Measurements from ENCODE around the gene CNTN5. TPM values are rescaled to one million over a fixed set of nuclear protein-coding genes. Genes with fewer than 3 reads are reported as not detected.

CNTN5 gene
- total RNA-seq, 2 donors from 2014 or later = not detected

DNA sequence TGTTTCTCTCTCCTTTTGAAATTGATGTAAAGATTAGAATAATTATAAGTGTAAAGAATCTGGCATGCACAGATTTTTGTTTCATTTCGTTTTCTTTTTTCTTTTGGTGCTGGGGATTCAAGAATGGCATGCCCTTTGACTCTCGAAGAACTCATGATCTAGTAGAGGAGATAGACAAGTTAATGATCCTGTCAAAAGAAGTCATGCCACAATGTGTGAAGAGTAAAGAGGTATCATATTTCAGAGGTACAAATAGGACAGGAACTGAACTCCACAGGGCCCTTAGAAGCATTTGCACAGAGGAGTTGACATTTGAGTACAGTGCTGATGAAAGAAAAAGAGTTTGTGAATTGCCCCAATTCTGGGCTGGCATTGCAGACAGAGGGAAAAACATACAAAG is 958.3 kb downstream of the CNTN5 start:
- Histone ChIP-seq H3K27ac (no peak overlapping the region), H3K9me3 (no peaks in the 10 kb centered on the region), H3K9ac (ENCODE audit: low read depth in 2 of 2, low read length in 2 of 2) (no peak overlapping the region), H3K4me1 (no peaks in the 10 kb centered on the region), H3K27me3 (no peaks in the 10 kb centered on the region), H3K36me3 (no peaks in the 10 kb centered on the region), H3K4me3 (no peak overlapping the region)
- no peak for DNase-seq
- intact Hi-C loops (cut with DNase I) = no loop called here
- TF ChIP-seq, protein P1, sequence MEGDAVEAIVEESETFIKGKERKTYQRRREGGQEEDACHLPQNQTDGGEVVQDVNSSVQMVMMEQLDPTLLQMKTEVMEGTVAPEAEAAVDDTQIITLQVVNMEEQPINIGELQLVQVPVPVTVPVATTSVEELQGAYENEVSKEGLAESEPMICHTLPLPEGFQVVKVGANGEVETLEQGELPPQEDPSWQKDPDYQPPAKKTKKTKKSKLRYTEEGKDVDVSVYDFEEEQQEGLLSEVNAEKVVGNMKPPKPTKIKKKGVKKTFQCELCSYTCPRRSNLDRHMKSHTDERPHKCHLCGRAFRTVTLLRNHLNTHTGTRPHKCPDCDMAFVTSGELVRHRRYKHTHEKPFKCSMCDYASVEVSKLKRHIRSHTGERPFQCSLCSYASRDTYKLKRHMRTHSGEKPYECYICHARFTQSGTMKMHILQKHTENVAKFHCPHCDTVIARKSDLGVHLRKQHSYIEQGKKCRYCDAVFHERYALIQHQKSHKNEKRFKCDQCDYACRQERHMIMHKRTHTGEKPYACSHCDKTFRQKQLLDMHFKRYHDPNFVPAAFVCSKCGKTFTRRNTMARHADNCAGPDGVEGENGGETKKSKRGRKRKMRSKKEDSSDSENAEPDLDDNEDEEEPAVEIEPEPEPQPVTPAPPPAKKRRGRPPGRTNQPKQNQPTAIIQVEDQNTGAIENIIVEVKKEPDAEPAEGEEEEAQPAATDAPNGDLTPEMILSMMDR (IDR thresholded peaks at IDR 0.05) = no peak

DNA sequence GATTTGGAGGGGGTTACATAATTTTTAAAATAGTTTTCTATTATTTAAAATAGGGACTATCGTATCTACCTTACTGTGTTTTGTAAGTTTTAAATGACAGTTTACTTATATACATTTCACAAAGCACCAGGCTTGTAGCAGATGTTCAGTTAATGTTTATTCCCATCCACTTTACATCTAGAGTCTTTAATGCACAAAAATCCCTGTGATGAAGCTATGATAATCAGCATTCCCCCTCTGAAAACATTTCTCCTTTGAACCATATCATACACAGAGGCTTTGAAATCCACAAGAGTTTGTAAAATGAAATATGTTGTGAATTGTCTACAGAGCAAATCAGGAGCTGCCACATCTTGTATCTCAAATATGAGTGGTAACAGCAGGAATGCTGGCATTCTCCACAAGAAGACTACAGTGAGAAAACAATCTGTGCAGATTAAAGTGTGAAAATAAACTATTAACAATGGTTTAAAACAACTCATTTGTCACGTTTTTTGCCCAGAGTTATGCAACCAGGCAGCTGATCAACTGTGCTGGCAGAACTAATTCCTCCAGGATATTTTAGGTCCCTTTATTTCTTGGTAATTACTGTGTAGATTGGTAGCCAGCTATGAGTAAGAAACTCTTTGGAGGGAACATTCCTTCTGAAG is 967.2 kb downstream of the CNTN5 start:
- no peaks in the 10 kb centered on the region for H3K9me3 ChIP-seq
- TF ChIP-seq, protein P1 (IDR thresholded peaks at IDR 0.05) = no peak
- DNase-seq = no peak
- no peaks in the 10 kb centered on the region for H3K27me3 ChIP-seq
- no peaks in the 10 kb centered on the region for H3K4me1 ChIP-seq
- intact Hi-C loops (cut with DNase I) = no loop called here
- no peak overlapping the region for H3K4me3 ChIP-seq
- no peak overlapping the region for H3K9ac ChIP-seq (ENCODE audit: low read depth in 2 of 2, low read length in 2 of 2)
- H3K27ac ChIP-seq = no peak overlapping the region
- no peaks in the 10 kb centered on the region for H3K36me3 ChIP-seq

DNA sequence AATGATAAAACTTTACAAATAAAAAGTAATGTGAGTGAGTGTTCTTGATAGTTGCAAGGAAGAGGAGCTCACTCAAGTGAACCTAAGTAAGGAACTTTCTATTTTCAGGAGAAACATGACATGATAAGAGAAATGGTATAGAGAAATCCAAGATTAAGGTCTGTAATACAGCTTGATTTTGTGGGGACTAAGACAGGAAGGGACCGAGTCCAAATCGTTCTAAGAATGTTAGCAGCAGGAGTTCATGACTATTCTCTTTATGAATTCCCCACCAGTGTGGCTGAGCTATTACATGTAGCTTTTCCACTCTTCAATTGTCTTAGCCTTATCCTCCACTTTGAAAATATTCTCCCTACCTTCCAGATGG is 967.7 kb downstream of the CNTN5 start:
- Histone ChIP-seq H3K9me3 (no peaks in the 10 kb centered on the region), H3K36me3 (no peaks in the 10 kb centered on the region), H3K27ac (no peak overlapping the region), H3K9ac (ENCODE audit: low read depth in 2 of 2, low read length in 2 of 2) (no peak overlapping the region), H3K27me3 (no peaks in the 10 kb centered on the region), H3K4me3 (no peak overlapping the region), H3K4me1 (no peaks in the 10 kb centered on the region)
- TF ChIP-seq, protein P1 (IDR thresholded peaks at IDR 0.05) = no peak
- no peak for DNase-seq
- intact Hi-C loops (cut with DNase I) = no loop called here

DNA sequence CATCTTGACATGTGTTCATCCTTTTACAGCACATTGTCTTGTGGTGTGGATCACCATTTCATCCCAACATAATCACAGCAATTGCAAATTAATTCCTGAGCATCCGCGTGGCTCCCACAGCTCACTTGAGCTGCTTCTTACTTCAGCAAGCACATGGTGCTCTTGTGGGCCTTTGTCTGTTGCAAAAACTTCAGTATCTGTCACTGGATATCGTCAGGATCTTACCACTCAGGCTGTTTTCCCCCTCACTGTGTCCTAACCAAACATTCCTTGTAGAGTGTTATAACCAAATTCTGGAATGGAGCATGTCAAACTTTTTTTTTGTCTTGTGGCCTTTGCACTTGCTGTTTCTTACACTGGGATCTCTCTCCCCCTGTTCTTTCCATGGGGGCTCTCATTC is 983.2 kb downstream of the CNTN5 start:
- Histone ChIP-seq H3K27me3 (no peaks in the 10 kb centered on the region), H3K9me3 (no peaks in the 10 kb centered on the region), H3K9ac (ENCODE audit: low read depth in 2 of 2, low read length in 2 of 2) (no peak overlapping the region), H3K27ac (no peak overlapping the region), H3K4me1 (no peaks in the 10 kb centered on the region), H3K36me3 (no peaks in the 10 kb centered on the region), H3K4me3 (no peak overlapping the region)
- no peak for DNase-seq
- TF ChIP-seq, protein P1 (IDR thresholded peaks at IDR 0.05) = no peak
- intact Hi-C loops (cut with DNase I) = no loop called here

DNA sequence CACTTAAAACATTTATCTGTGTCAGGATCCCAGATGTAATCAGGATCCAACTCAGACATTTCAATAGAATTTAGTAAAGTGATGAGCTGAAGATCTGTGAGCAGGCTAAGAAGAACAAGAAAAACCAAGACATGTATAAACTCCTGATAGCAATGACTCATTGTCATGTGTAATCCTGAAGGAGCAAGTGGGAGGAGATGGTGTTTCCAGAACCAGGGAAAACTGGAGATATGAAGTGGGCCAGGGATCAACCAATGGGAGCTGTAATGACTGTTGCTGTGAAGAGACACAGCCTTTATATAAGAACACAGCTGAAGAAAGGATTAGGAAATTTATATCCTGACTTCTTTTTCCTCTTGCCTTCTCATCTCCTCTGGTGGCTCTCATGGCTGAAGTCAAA is 983.8 kb downstream of the CNTN5 start:
- Histone ChIP-seq H3K4me1 (no peaks in the 10 kb centered on the region), H3K27ac (no peak overlapping the region), H3K27me3 (no peaks in the 10 kb centered on the region), H3K9me3 (no peaks in the 10 kb centered on the region), H3K9ac (ENCODE audit: low read depth in 2 of 2, low read length in 2 of 2) (no peak overlapping the region), H3K4me3 (no peak overlapping the region), H3K36me3 (no peaks in the 10 kb centered on the region)
- no peak for DNase-seq
- TF ChIP-seq, protein P1 (IDR thresholded peaks at IDR 0.05) = no peak
- intact Hi-C loops (cut with DNase I) = no loop called here
